Smooth muscle cell (in vitro differentiated cells): ENCODE data around the gene SAMM50. TPM values are rescaled to one million over a fixed set of nuclear protein-coding genes. Genes with fewer than 3 reads are reported as not detected.

Source experiments
- DNase-seq: peaks from one replicate; lab custom pipeline; 2025; ENCODE audit not compliant: unreplicated experiment; lab: John Stamatoyannopoulos, UW
- H2AFZ ChIP-seq: fragments of 200-600 bp; sonication (generic); 2 replicates; pipeline ENCODE4 v1.6.0; 2016; ENCODE audit warnings: antibody characterized with exemption, low read depth, mild to moderate bottlenecking
- H3F3A ChIP-seq: fragments of 200-600 bp; sonication (generic); 2 replicates; pipeline ENCODE4 v1.6.0; 2017; ENCODE audit warnings: antibody characterized with exemption, low read depth
- H3K27ac ChIP-seq: fragments of 200-600 bp; sonication (generic); 2 replicates; pipeline ENCODE4 v1.5.1; 2016; ENCODE audit warnings: low read depth, mild to moderate bottlenecking
- H3K27me3 ChIP-seq: fragments of 200-600 bp; sonication (generic); 2 replicates; pipeline ENCODE4 v1.6.1; 2016; ENCODE audit warnings: low read depth, mild to moderate bottlenecking
- H3K36me3 ChIP-seq: fragments of 200-600 bp; sonication (generic); 2 replicates; pipeline ENCODE4 v1.5.1; 2016; ENCODE audit warnings: low read depth
- H3K4me1 ChIP-seq: fragments of 200-600 bp; sonication (generic); 2 replicates; pipeline ENCODE4 v1.5.1; 2016; ENCODE audit warnings: low read depth
- H3K4me2 ChIP-seq: fragments of 200-600 bp; sonication (generic); 2 replicates; pipeline ENCODE4 v1.6.0; 2016; ENCODE audit warnings: mild to moderate bottlenecking
- H3K4me3 ChIP-seq: fragments of 200-600 bp; sonication (generic); 2 replicates; pipeline ENCODE4 v1.5.1; 2016; ENCODE audit warnings: mild to moderate bottlenecking
- H3K79me2 ChIP-seq: fragments of 200-600 bp; sonication (generic); 2 replicates; pipeline ENCODE4 v1.6.0; 2016; ENCODE audit warnings: low read depth, mild to moderate bottlenecking
- H3K9ac ChIP-seq: fragments of 200-600 bp; sonication (generic); 2 replicates; pipeline ENCODE4 v1.6.0; 2016; ENCODE audit warnings: low read depth
- H3K9me3 ChIP-seq: fragments of 200-600 bp; sonication (generic); replicated peaks from 2 replicates; pipeline ENCODE4 v1.5.1; 2016; ENCODE audit warnings: low read depth
- H4K20me1 ChIP-seq: fragments of 200-600 bp; sonication (generic); 2 replicates; pipeline ENCODE4 v1.6.0; 2016; ENCODE audit warnings: low read depth
- WGBS: methylation state at CpG from one replicate; pipeline ENCODE4 v1.1.7; 2016; ENCODE audit warnings: low lambda C conversion rate; 5-methylcytosine and 5-hydroxymethylcytosine counted together
- polyA plus RNA-seq: library from polyadenylated mRNA; unstranded; fragments of >200 nt; fragmentation: Nextera tagmentation; extraction: Ambion mirVana; gene quantifications from 2 replicates; pipeline ENCODE4 v1.2.1, GENCODE V29; 2016
- total RNA-seq: library from RNA; depleted of rRNA; stranded (reverse); fragments of >200 nt; gene quantifications from 2 replicates; pipeline ENCODE4 v1.2.3, GENCODE V29; 2014
- TF ChIP-seq, protein P1 (sequence below): fragments of 200-600 bp; sonication (generic); IDR thresholded peaks from 2 replicates; pipeline ENCODE4 v1.5.1; 2017; ENCODE audit warnings: borderline replicate concordance, mild to moderate bottlenecking, antibody characterized with exemption; ENCODE audit not compliant: insufficient read depth, poor library complexity, severe bottlenecking

SAMM50 gene
- total and polyA plus RNA-seq, 2 experiments from 2014 or later: 43.6 to 56.1 TPM

DNA sequence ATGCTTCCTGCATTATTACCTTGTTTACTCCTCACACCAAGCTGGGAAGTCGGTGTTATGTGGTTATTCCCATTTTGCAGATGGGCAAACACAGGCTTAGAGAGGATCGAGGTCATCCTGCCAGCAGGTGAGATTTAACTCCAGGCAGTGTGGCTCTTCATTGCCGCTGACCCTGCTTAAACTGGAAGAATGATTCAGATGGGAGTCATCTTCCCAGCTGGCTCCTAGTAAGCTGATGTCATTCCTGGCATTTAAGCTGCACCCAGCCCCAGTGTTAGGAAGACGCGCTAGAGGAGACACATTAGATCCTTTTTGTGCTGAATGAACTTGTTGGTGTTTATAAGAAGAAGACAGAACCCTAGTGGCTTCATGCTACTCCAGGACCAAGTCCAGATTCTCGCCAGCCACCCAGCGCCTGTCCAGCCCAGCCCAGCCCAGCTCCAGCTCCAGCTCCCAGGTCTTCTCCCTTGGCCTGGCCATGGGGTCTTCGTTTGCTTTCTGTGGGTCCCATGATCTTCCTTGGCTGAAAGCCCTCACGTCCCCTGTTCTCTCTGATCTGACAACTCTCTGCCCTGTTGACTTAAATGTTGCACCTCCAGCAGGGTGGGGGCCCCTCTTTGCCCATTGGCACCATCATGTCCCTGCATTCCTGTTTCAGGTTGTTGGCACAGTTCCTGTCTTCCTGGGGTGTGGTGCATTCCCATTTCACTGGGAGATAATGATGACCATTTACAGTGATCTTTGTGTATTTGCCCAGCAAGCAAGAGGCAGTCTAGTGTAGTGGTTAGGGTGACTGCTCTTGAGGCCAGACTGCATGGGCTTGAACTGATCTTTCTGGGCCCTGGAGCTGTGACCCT, 82.5 kb downstream of the SAMM50 start:
- Histone ChIP-seq H3K4me3 (no peak overlapping the region), H3K27ac (peak overlapping the region; percentile 76)

DNA sequence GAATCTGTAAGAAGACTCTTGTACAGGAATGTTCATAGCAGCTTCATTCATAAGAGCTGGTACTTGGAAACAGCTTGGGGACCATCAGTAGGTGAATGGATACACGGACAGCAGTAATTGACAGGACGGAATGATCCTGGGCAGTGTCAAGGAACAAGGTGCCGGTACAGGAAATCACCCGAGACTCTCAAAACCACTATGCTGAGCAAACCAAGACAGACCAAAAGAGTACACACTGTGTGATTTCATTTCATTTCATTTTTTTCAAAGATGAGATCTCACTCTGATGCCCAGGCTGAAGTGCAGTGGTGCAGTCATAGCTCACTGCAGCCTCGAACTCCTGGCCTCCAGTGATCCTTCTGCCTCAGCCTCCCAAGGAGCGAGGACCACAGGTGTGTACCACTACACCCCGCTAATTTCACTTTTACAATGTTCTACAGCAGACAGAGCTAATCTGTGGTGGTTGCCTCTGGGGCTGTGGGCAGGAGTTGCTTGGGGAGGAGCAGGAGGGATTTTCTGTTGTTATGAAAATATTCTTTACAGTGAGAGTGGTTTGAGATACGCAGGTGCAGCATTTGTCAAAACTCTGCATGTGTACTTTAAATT, 84.4 kb downstream of the SAMM50 start:
- WGBS: 96% methylated on average over 8 of the region's 8 CpGs
- Histone ChIP-seq H3K4me3 (no peak overlapping the region), H3K27ac (no peak overlapping the region), H3K36me3 (no peaks in the 10 kb centered on the region), H3K4me1 (no peaks in the 10 kb centered on the region), H3K79me2 (peaks cover 9% of the 10 kb centered on the region), H3K4me2 (no peak overlapping the region), H3F3A (peaks cover 8% of the 10 kb centered on the region), H4K20me1 (peaks cover 33% of the 10 kb centered on the region), H3K9ac (no peak overlapping the region), H3K27me3 (no peaks in the 10 kb centered on the region), H3K9me3 (no peaks in the 10 kb centered on the region), H2AFZ (no peak overlapping the region)
- TF ChIP-seq, protein P1, sequence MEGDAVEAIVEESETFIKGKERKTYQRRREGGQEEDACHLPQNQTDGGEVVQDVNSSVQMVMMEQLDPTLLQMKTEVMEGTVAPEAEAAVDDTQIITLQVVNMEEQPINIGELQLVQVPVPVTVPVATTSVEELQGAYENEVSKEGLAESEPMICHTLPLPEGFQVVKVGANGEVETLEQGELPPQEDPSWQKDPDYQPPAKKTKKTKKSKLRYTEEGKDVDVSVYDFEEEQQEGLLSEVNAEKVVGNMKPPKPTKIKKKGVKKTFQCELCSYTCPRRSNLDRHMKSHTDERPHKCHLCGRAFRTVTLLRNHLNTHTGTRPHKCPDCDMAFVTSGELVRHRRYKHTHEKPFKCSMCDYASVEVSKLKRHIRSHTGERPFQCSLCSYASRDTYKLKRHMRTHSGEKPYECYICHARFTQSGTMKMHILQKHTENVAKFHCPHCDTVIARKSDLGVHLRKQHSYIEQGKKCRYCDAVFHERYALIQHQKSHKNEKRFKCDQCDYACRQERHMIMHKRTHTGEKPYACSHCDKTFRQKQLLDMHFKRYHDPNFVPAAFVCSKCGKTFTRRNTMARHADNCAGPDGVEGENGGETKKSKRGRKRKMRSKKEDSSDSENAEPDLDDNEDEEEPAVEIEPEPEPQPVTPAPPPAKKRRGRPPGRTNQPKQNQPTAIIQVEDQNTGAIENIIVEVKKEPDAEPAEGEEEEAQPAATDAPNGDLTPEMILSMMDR: no peak
- no peak for DNase-seq

More for the DNA sequence above, 82.5 kb downstream of the SAMM50 start:
- peak overlapping the region; percentile 34 for H3K9ac ChIP-seq
- peaks cover 8% of the 10 kb centered on the region for H3F3A ChIP-seq
- peaks cover 6% of the 10 kb centered on the region for H3K4me1 ChIP-seq
- no peaks in the 10 kb centered on the region for H3K27me3 ChIP-seq
- H2AFZ ChIP-seq: no peak overlapping the region
- H3K4me2 ChIP-seq: peak overlapping the region; percentile 48
- peaks cover 24% of the 10 kb centered on the region for H4K20me1 ChIP-seq
- TF ChIP-seq, protein P1: no peak
- 49% methylated on average over 9 of the region's 9 CpGs for WGBS
- no peaks in the 10 kb centered on the region for H3K9me3 ChIP-seq
- H3K36me3 ChIP-seq: no peaks in the 10 kb centered on the region
- H3K79me2 ChIP-seq: peaks cover 9% of the 10 kb centered on the region
- no peak for DNase-seq

- no peak for DNase-seq
- WGBS: 56% methylated on average over 20 of the region's 20 CpGs
Observed at GRCh38 chr22:44042249-44043218, 87.3 kb downstream of the SAMM50 start.

More at GRCh38 chr22:44042249-44043218, 87.3 kb downstream of the SAMM50 start:
- no peaks in the 10 kb centered on the region for H3K27me3 ChIP-seq
- TF ChIP-seq, protein P1: no peak
- H3K4me1 ChIP-seq: peaks cover 12% of the 10 kb centered on the region
- no peaks in the 10 kb centered on the region for H3K36me3 ChIP-seq
- no peak overlapping the region for H3K27ac ChIP-seq
- no peaks in the 10 kb centered on the region for H3K9me3 ChIP-seq
- no peak overlapping the region for H2AFZ ChIP-seq
- H3K9ac ChIP-seq: no peak overlapping the region
- no peak overlapping the region for H3K4me3 ChIP-seq
- peaks cover 9% of the 10 kb centered on the region for H3K79me2 ChIP-seq
- H4K20me1 ChIP-seq: peaks cover 55% of the 10 kb centered on the region
- no peak overlapping the region for H3K4me2 ChIP-seq
- peaks cover 8% of the 10 kb centered on the region for H3F3A ChIP-seq
